GM21825 (cell line): ENCODE data around the gene EVA1C.
"Not testable (repeated sequence)": the region's sequence is repeated elsewhere in the genome, so short reads cannot be mapped to it uniquely, and the experiment has no call there.

ENCODE experiments used
- ATAC-seq: cut with Tn5 transposase; IDR thresholded peaks from one replicate; pipeline ENCODE4 v1.9.1; 2021; ENCODE audit warnings: mild to moderate bottlenecking, moderate library complexity; ENCODE audit not compliant: unreplicated experiment

The EVA1C gene, protein sequence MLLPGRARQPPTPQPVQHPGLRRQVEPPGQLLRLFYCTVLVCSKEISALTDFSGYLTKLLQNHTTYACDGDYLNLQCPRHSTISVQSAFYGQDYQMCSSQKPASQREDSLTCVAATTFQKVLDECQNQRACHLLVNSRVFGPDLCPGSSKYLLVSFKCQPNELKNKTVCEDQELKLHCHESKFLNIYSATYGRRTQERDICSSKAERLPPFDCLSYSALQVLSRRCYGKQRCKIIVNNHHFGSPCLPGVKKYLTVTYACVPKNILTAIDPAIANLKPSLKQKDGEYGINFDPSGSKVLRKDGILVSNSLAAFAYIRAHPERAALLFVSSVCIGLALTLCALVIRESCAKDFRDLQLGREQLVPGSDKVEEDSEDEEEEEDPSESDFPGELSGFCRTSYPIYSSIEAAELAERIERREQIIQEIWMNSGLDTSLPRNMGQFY

DNA sequence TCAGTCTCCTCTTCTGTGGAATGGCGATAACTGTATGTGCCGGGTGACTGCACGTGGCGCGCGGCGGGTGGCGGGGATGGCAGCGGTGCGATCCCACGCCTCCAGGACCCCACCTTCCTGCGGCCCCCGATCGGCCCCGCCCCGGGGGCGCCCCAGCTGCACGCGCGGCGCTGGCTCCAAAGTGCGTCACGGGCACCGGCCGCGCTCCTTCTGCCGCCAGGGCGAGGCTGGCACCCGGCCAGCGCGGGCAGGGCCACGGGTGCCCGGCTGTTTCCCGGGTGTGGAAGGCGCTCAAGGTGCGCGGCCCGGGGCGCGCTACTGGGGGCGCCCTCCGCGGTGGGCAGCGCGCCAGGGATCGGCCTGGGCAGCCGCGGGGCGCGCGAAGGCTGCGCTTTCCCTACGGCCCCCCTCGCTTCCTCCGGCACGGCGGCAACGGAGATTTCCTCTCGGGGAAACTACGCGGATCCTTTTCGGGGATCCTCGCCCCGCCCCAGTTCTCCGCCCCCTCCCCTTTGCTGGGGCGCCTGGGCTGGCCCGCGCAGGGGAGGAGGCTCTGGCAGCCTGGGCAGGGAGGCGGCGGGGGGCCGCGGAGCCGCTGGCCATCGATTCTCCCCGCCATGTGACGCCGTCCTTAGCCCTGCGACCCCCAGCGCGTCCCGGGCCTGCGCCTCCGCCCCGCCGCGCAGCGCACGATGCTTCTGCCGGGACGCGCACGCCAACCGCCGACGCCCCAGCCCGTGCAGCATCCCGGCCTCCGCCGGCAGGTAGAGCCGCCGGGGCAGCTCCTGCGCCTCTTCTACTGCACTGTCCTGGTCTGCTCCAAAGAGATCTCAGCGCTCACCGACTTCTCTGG lies at the start of gene EVA1C:
TSS of gene EVA1C (plus strand) at position 545 of the 853 bp plus-strand sequence. CDS start at position 693, 148 bp downstream.
- ATAC-seq = no peak

DNA sequence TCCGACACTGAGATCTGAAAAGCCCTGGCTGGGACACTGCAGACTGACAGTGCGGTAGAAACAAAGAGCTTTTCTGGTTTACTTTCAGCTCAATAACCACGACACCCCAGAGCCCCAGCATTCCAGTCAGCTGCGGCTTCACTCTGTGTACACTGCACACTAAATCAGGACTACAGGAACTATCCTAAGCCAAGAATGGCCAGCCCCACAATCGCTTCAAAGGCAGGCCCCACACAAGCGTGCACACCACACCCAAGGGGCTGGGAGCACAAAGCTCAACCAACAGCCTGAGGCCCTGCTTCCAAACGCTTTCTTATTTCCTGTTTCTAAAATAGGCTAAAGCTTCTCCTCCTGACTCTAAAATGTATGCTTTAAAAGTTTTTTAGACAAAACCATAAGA lies 48.1 kb upstream of the EVA1C start:
- no peak for ATAC-seq

DNA sequence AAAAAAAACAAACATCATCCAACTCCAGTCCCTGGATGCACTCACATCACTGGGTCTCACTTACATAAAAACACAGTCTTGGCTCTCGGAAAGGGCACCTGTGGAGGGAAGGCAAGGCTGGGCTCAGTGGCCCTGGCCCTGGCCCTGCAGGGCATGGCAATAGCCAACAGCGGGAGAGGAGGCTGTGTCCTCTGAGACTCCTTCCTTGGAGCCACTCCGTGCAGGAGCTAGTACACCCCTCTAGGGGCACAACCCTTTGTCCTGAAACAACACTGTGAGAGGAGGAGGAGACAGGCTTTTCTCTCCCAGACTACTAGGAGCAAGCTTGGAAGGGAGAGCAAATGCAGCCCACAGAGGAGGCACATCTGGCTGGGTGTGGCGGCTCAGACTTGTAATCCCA lies 47.7 kb upstream of the EVA1C start:
- ATAC-seq = no peak

DNA sequence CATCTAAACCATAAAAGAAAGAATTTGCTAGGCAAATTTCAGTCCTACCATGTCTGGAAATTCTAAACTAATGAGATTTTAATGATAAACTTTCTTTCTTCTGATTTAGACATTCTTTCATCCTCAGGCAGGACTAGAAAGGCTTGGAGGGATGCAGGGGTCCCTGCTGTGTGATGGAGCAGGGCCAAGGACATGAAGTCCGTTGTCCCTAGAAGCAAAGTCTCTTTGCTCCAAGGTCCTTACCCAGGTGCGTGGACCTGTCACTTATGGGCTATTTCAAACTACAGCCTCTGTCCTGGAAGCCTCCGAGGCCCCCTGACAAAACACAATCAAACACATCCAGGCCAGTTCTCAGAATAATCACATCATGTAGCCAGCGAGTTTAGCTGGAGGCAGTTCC lies 46.3 kb upstream of the EVA1C start:
- ATAC-seq = no peak

DNA sequence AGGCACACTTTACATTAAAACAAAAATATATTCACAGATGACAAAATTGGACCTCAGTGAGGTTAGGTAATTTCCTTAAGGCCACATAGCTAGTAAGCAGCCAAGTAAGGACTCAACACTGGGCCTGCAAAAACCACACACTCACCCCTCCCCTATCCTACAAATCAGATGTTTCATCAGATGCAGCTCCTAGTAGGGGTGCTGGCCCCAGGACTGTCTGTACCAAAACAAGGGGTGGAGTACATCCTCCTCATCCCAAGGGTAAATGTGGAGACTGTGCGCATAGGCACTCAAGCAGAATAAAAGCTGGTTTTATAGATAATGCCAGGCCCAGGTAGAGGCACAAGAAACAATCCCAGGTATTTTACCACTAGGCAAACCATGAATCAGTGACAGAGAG lies 45.3 kb upstream of the EVA1C start:
- ATAC-seq = no peak

DNA sequence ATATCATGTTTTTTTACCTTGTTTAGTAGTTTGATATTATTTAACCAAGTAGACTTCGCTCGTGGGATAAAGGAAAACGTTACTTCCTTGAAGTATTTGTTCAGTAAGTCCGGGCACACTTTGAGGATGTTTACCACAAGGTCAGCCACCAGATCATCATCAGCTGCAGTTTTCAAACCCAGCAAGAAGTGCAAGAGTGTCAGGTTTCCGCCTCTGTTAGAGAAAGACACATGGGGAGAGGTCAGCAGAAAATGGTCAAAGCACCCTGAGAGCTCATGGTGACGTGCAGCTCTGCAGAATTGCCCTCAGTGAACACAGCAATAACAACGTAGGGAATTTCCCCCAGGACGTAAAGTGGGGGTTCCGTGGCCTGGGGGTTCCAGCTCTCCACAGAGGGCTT lies 44.1 kb upstream of the EVA1C start:
- ATAC-seq = no peak

DNA sequence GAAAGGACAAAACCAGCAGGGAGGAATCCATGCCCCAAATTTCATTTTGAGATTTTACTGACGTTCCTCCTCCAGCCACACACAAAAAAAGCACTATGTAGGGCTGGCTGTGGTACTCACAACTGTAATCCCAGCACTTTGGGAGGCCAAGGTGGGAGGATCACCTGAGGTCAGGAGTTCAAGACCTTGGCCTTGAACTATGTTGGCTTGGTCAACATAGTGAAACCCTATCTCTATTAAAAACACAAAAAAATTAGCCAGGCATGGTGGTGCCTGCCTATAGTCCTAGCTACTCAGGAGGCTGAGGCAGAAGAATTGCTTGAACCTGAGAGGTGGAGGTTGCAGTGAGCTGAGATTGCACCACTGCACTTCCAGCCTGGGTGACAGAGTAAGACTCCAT lies 43.5 kb upstream of the EVA1C start:
- ATAC-seq = not testable (repeated sequence)

DNA sequence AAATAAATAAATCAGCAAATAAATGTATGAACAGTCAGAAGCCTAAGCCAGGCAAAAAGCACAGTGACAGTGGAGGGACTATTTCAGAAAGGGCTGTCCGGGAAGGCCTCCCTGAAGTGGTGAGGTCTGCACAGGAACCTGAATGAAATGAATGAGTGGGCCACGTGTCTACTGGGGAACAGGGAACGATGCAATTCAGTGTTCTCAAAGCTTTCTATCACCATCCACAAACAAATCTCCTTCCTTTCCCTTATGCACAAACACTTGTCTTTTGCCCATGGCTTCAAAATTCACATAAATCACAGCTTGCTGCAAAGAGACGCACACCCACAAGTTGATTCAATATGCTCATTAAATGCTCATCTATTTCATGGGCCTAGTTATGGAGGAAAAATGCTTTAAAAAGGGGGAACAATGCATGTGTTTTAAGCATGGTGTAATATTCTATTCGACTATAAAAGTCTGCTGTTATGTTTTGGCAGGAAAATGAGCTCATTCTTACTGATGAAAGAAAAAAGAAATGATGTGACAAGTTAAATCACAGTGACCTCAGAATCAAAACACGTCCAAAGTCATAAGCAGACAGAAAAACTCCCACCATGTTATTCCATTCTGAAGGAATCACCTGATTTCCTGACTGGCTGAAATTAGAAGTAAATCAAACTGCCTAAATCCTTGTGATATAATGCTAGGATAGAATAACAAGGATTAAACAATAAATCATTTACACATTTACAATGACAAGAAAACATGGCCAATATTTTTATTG lies 41.3 kb upstream of the EVA1C start:
- no peak for ATAC-seq

DNA sequence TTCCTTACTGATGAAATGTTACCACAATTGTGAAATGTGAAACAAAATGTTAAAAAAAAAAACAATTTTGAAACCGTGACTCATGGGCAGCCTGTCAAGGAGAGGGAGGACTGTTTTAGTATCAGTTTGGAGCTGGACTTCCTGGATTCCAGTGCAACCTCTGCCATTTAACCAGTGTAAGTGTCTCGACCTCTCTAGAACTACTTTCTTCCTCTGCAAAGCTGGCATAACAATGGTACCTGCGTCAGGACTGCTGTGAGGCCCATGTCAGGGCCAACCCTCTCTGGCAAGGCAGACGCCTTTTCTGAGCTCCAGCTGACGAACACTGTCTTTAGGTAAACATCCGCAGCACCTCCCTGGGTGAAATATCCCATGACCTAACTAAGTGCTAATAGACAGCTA lies 40.6 kb upstream of the EVA1C start:
- ATAC-seq = no peak

DNA sequence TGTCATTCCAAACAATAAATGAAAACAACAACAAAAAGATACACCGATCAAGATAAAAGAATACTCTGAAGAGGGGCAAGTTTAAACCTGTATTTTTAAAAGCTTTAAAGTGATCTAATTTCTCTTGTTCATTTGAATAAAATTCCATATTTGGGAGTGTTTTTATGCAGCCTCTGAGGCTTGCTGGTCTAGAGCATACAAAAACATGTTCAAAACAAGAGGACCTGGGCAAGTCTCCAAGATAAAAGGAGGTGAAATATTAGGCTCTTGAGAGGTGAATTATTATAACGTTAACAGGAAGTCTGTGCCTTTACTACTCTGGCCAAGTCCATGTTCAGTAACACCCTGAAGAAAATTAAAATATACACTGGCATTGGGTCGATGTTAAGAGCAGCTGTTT lies 39.8 kb upstream of the EVA1C start:
- ATAC-seq = no peak

DNA sequence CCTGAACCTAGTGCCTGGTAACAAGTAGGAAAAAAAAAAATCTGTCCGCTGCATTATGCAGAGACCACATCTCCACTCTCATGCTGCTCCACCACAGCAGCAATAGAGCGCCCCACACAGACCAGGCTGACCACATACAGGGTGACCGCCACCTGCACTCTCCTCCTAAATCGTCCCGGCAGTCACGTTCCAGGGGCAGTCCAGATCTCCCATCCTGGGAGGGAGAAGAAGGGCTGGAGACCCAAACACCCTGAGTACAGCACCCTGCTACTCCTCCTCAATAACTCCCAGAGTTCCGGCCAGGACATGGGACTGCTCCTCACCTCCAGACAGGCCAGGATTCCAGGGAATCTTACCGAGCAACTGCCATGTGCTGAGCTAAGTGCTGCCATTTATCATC lies 35.0 kb upstream of the EVA1C start:
- no peak for ATAC-seq

DNA sequence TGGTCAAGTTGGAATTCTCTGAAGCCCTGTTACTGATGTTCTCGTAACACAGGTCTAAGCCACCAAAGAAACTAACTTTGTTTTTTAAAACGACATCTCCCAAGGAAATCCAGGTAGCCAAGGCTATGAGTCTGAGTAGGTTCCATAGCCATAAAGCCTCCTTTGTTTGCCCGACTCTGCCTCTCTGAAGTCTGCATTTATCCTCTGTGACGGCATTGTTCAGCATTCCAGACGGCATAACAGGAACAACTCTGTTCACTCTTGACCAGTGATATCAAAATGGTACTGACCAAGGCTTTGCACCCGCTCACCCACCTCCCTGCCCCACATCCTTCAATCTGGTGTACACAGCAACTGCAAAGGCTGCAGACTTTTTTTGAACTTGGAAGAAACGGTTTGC lies 34.5 kb upstream of the EVA1C start:
- no peak for ATAC-seq

DNA sequence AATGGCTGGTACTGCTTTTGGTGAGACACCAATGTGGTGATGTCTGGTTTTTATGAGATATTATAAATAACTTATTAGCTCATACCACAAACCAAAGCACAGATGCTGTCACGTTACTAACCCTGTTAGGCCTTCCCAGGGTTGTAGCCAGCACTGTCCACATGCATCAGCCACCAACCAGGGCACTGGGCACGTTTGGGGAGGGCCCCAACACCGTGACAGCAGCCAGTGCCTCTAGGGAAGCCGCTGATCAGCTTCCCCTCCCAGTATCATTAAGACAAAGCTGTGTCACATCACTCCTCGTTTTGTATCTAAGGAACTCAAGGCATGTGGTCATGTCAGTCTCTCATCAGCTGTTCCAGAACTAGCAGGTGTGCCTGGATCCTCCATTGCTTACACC lies 33.5 kb upstream of the EVA1C start:
- no peak for ATAC-seq

DNA sequence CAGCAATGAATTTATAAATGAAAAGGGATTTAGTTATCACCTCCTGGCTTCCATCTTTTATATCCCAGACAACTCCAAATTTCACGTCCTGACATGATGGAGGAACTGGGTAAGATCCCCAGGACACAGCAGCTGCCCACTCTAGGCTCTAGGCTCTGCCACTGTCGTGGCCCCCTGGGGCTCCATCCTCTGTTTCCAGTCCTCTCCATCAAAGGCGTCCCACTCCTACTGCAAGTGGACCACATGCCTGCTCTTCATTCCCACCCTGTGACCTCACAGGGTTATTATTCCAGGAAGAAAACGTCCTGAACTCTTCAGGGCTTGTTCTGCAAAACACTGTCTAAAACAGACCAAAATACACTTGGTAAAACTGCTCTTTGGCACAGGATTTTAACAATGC lies 31.6 kb upstream of the EVA1C start:
- no peak for ATAC-seq

DNA sequence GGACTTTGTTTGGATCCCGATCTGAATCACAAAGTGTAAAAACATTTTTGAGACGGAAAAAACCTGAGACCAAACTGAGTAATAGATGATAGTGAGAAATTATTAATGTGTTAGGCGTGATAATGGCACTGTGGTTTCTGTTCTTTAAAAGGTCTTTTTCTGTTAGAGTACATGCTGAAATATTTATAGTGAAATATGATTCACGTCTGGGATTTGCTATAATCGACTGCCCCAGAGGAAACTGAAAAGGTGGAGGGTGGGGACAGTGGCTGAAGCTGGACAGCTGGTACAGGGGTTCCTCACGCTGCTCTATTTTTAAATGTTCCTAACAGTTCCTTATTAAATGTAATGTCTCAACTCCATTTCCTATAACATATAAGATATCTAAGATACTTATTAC lies 30.9 kb upstream of the EVA1C start:
- ATAC-seq = no peak

DNA sequence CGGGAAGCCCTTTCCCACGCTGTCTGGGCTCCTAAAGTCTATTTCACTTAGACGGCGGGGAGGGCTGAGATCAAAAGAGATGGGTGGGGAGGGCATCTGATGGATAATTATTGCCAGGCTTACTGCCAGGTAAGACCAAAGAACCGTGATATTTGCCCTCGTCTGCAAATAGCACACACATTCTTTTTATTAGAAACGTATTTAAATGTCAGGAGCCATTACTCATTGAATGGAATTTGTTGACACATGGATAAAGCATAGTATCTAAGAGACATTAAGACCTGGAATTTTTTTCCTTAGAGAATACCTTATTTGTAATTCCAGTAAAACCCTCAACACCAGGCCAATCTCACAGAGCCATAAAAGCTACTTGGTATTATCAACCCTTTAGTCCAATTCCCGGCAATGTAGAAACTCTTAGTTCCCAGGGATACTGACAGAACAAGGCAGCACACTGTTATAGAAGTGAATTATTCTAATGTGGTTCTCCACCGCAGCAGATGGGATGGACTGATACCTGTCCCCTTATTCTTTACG lies 30.3 kb upstream of the EVA1C start:
- no peak for ATAC-seq

DNA sequence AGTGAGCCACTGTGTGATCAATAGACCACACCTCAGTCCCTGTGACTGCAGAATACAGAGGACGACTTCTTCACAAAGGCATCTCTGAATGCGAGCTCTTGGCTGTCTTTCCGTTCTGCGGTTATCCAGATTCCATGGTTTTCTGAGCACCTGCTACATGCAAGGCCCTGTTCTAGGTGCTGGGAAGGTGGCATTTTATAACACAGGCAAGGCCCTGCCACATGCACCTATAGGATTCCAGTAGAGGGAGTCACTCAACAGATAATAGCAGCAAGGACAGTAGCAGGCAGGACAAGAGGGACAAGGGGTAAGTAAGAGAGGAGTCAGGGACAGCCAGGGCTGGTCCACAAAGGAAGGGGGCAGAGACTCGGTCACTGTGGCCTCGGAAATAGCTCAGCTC lies 28.7 kb upstream of the EVA1C start:
- ATAC-seq = no peak

DNA sequence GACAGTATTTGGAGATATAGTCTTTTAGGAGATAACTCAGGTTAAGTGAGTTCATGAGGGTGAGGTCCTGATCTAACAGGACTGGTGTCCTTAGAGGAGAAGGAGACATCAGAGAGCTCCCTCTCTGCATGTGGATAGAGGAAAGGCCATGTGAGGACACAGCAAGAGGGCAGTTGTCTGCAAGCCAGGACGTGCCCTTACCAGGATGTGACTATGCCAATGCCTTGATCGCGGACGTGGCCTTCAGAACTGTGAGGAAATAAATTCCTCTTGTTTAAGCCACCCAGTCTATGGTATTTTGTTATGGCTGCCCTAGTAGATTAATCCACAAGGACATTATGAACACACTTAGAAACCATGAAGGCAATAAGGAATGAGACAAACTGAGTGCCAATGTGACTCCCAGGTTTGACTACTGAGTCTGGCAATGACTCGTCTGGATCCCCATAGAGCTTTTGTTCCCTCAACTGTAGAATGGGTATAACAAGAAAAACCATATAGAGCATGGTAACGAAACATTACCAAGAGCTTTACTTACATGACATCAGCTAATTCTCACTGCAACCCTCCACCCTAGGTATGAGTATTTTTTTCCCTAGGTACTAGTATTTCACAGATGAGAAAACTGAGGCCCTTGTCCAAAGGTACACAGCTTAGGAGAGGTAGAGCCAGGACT lies 26.2 kb upstream of the EVA1C start:
- no peak for ATAC-seq

DNA sequence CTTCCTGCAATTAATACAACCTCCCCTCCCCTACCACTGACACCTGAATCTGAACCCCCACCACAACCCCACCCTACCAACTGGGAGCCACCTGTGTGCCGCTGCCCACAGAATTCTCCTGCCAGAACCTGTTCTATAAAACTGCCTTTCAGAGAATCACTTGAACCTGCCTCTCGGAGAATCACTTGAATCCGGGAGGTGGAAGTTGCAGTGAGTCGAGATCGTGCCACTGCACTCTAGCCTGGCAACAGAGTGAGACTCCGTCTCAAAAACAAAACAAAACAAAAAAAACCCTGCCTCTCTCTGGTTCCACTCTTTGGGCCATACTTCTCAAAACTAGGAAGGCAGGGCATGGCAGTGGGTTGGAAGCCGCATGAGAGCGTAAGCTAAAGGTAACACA lies 25.4 kb upstream of the EVA1C start:
- no peak for ATAC-seq

DNA sequence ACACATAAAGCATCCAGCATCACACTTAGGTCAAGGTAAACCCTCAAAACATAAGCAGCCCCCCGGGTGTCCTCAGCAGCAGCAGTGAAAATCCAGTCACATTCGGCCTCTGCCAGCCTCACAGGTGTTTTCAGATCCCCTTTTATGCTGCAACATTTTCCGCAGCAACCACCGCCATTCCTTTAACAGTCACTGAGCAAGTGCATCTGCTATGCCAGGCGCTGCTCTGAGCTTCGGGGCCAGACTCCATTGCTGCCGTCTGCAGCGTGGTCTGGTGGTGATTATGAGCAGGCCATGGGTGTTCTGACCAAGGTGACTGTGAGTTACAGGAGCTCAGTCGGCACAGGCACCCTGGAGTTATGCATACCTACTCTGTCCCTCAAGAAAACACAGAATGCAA lies 24.2 kb upstream of the EVA1C start:
- ATAC-seq = no peak
